ENCODE results near the gene MAML2. TPM values are rescaled to one million over a fixed set of nuclear protein-coding genes. Genes with fewer than 3 reads are reported as not detected.
A peak's percentile ranks its signal among the peaks of the same experiment; 100 is the strongest.

Gene MAML2
- 3.0 and 3.8 TPM in 2 replicates for total RNA-seq (ENCODE audit: low replicate concordance)

GRCh38 chr11:96342961-96343711 lies at the start of gene MAML2:
TSS of gene MAML2 (minus strand) at chr11:96343195. CDS start at chr11:96341895, 1,300 bp downstream.
- peaks cover 42% of the 10 kb centered on the region for H3K4me1 Mint-ChIP-seq
- peaks cover 4% of the 10 kb centered on the region for H3K36me3 Mint-ChIP-seq
- peaks cover 7% of the 10 kb centered on the region for H3K9me3 Mint-ChIP-seq
- peak within 1 kb of the TSS; percentile 90 for H3K4me3 Mint-ChIP-seq
- H3K9ac ChIP-seq = no peak within 1 kb of the TSS
- H3K4me2 ChIP-seq = peak within 1 kb of the TSS; percentile 76
- peaks cover 12% of the 10 kb centered on the region for H3K4me1 ChIP-seq
- peaks cover 5% of the 10 kb centered on the region for H3K27me3 Mint-ChIP-seq (ENCODE audit: insufficient read depth, low read depth)
- TF ChIP-seq EZH2 (IDR thresholded peaks at IDR 0.05) (no peak), CTCF (IDR thresholded peaks at IDR 0.05) (peak; percentile 79)
- H3K4me3 ChIP-seq = peak within 1 kb of the TSS; percentile 70
- peak within 1 kb of the TSS; percentile 23 for H3K27ac ChIP-seq
- H4K20me1 ChIP-seq (ENCODE audit: low read depth) = no peaks in the 10 kb centered on the region
- peak within 1 kb of the TSS; percentile 71 for H2AFZ ChIP-seq (replicated peaks)
- peak within 1 kb of the TSS; percentile 58 for H3K27ac Mint-ChIP-seq
- H3K27me3 ChIP-seq = no peaks in the 10 kb centered on the region
- H3K79me2 ChIP-seq (ENCODE audit: low read depth) = no peaks in the 10 kb centered on the region
- peak; percentile 96 for DNase-seq (ENCODE audit: low spot score)
- no peaks in the 10 kb centered on the region for H3K36me3 ChIP-seq
- H3F3A ChIP-seq (ENCODE audit: low read depth) = peaks cover 14% of the 10 kb centered on the region
- no peaks in the 10 kb centered on the region for H3K9me3 ChIP-seq (ENCODE audit: low read depth)

GRCh38 chr11:96391698-96392307 lies 48.8 kb upstream of the MAML2 start:
- H3K36me3 Mint-ChIP-seq = peaks cover 22% of the 10 kb centered on the region
- peaks cover 24% of the 10 kb centered on the region for H3K4me1 Mint-ChIP-seq
- Histone ChIP-seq H3K4me2 (no peak overlapping the region), H3K9ac (no peak overlapping the region), H3K9me3 (ENCODE audit: low read depth) (no peaks in the 10 kb centered on the region), H3K27ac (no peak overlapping the region), H3K36me3 (no peaks in the 10 kb centered on the region), H3K4me3 (no peak overlapping the region), H2AFZ (replicated peaks) (no peak overlapping the region), H3K27me3 (no peaks in the 10 kb centered on the region), H3K4me1 (peaks cover 11% of the 10 kb centered on the region), H3K79me2 (ENCODE audit: low read depth) (peaks cover 26% of the 10 kb centered on the region), H3F3A (ENCODE audit: low read depth) (peaks cover 32% of the 10 kb centered on the region), H4K20me1 (ENCODE audit: low read depth) (no peaks in the 10 kb centered on the region)
- no peak overlapping the region for H3K27ac Mint-ChIP-seq
- no peak for DNase-seq (ENCODE audit: low spot score)
- H3K9me3 Mint-ChIP-seq = peaks cover 16% of the 10 kb centered on the region
- no peak for TF ChIP-seq EZH2 (IDR thresholded peaks at IDR 0.05)
- TF ChIP-seq EZH2phosphoT487 (IDR thresholded peaks at IDR 0.05) = no peak
- TF ChIP-seq CTCF (IDR thresholded peaks at IDR 0.05) = no peak
- no peaks in the 10 kb centered on the region for H3K27me3 Mint-ChIP-seq (ENCODE audit: insufficient read depth, low read depth)
- peak overlapping the region; percentile 52 for H3K4me3 Mint-ChIP-seq

DNA sequence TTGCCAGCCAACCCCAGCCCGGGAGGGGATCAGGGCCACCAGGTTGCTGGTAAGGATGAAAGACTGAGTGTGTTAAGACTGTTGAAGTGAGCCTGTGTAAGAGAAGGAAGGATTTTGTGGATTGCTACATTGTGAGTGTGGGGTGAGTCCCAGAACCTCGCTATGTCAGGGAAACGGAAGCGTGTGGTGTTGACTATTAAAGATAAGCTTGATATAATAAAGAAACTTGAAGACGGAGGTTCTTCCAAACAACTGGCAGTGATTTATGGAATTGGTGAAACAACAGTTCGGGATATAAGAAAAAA lies 47.4 kb upstream of the MAML2 start:
- no peak for TF ChIP-seq EZH2phosphoT487 (IDR thresholded peaks at IDR 0.05)
- TF ChIP-seq EZH2 (IDR thresholded peaks at IDR 0.05) = no peak
- TF ChIP-seq CTCF (IDR thresholded peaks at IDR 0.05) = no peak
- Mint-ChIP-seq H3K27ac (peak overlapping the region; percentile 10), H3K27me3 (ENCODE audit: insufficient read depth, low read depth) (no peaks in the 10 kb centered on the region), H3K36me3 (peaks cover 22% of the 10 kb centered on the region), H3K4me3 (peak overlapping the region; percentile 96), H3K4me1 (peaks cover 24% of the 10 kb centered on the region), H3K9me3 (peaks cover 16% of the 10 kb centered on the region)
- DNase-seq (ENCODE audit: low spot score) = no peak
- Histone ChIP-seq H3K27ac (no peak overlapping the region), H3F3A (ENCODE audit: low read depth) (peaks cover 32% of the 10 kb centered on the region), H3K4me3 (peak overlapping the region; percentile 73), H3K4me2 (peak overlapping the region; percentile 82), H2AFZ (replicated peaks) (peak overlapping the region; percentile 30), H3K36me3 (no peaks in the 10 kb centered on the region), H3K9me3 (ENCODE audit: low read depth) (no peaks in the 10 kb centered on the region), H3K9ac (no peak overlapping the region), H3K79me2 (ENCODE audit: low read depth) (peaks cover 35% of the 10 kb centered on the region), H4K20me1 (ENCODE audit: low read depth) (no peaks in the 10 kb centered on the region), H3K27me3 (no peaks in the 10 kb centered on the region), H3K4me1 (peaks cover 11% of the 10 kb centered on the region)

Data from neural progenitor cell (in vitro differentiated cells).